Jurkat, Clone E6-1 (cell line): ENCODE measurements around the gene GLT1D1.
"Not testable (repeated sequence)": the region's sequence is repeated elsewhere in the genome, so short reads cannot be mapped to it uniquely, and the experiment has no call there.

Source experiments
- DNase-seq: peaks from one replicate; pipeline ENCODE4 v3.0.0-alpha.2; 2011; ENCODE audit warnings: low read depth, low spot score
- H3K4me3 ChIP-seq: 2 replicates; pipeline ENCODE4 v1.5.1; 2011; ENCODE audit warnings: mild to moderate bottlenecking, low read length, control low read depth, moderate library complexity

GLT1D1 gene

GRCh38 chr12:128819293-128820144 is 33.8 kb upstream of the GLT1D1 start:
- no peak overlapping the region for H3K4me3 ChIP-seq
- no peak for DNase-seq

GRCh38 chr12:128820253-128820652 is 33.0 kb upstream of the GLT1D1 start:
- DNase-seq: no peak
- no peak overlapping the region for H3K4me3 ChIP-seq

DNA sequence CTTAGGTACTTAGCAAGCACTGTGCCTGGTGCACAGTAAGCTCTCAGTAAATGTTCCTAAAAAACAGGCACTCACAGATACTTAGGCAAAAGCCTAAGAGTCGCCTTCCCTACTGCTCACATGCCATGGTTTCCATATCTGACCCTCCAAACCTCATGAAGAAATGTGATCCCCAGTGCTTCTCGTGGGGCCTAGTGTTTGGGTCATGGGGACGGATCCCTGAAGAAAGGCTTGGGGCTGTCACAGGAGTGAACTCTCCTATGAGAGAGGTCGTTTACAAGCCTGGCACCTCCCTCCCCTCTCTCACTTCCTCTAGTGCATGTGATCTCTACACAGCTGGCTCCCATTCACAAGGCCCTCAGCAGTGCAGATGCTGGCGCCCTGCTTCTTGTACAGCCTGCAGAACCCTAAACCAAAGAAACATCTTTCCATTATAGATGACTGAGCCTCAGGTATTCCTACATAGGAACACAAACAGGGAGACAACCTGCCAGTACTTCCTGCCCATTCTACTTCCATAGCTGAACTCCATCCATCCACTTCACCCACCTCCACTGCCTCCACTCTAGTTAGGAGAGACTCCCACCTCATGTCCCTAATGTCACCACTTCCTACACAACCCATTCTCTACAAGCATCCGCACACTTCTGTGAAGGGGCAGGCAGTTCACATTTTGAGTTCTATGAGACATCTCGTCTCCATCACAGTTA is 32.4 kb upstream of the GLT1D1 start:
- peak; percentile 78 for DNase-seq
- H3K4me3 ChIP-seq: no peak overlapping the region

DNA sequence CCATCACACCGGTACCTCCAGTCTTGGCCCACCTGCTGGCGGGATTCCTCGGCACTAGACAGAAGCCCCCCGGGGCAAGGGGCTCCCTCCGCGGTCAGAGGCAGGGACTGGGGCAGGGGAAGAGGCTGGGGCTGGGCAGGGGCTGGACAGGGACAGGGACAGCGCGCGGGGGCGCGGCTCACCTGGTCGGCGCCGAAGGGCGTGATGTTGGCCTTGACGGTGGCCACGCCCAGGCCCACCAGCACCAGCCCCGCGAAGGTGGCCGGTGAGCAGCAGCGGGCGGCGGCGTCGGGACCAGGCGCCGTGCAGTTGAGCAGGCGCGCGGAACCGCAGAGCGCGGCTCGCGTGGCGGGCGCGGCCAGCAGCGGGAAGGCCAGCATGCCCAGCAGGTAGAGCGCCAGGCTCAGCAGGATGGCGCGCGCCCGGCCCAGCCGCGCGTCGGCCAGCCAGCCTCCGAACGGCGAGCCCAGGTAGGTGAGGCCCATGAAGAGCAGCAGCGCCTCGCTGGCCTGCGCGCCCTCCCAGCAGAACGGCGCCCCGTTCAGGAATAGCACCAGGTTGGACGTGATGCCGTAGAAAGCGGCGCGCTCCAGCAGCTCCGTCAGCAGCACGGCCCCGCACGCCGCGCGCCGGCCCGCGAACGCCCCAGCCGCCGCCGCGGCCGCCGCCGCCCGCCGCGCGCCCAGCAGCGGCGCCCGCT is 29.9 kb upstream of the GLT1D1 start:
- DNase-seq: no peak
- H3K4me3 ChIP-seq: peak overlapping the region; percentile 89

GRCh38 chr12:128823916-128824839 is 29.1 kb upstream of the GLT1D1 start, which contains the start of gene SLC15A4:
Gene SLC15A4 (minus strand): TSS chr12:128823958. CDS start chr12:128823943, 15 bp downstream.
- H3K4me3 ChIP-seq: peak within 1 kb of the TSS; percentile 89

GRCh38 chr12:128825835-128826234 is 27.4 kb upstream of the GLT1D1 start:
- DNase-seq: no peak
- H3K4me3 ChIP-seq: no peak overlapping the region

More at GRCh38 chr12:128823916-128824839, 29.1 kb upstream of the GLT1D1 start, which contains the start of gene SLC15A4:
- peak; percentile 86 for DNase-seq

GRCh38 chr12:128827724-128828123 is 25.6 kb upstream of the GLT1D1 start:
- DNase-seq: no peak
- no peak overlapping the region for H3K4me3 ChIP-seq

GRCh38 chr12:128829861-128830504 is 23.3 kb upstream of the GLT1D1 start:
- H3K4me3 ChIP-seq: no peak overlapping the region
- no peak for DNase-seq

DNA sequence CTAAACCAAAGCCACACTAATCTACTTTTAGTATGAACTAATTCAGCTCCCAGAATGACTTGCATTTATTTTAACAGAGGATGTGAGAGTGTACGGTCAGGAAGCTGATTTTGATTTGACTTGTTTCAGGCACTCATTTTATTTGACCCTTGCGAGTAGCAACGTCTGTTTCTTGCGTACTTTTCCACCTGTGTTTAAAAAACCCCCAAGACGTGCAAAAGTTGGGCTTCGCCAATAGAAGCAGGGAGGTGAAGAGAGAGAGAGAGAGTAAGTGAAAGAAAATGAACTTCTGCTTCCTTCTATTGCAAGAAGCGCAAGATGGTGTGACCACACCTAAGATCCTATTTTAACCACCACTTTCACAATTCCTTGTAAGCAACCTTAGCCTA is 22.8 kb upstream of the GLT1D1 start:
- DNase-seq: no peak
- no peak overlapping the region for H3K4me3 ChIP-seq

GRCh38 chr12:128833418-128833817 is 19.9 kb upstream of the GLT1D1 start:
- H3K4me3 ChIP-seq: no peak overlapping the region
- no peak for DNase-seq

GRCh38 chr12:128839885-128840284 is 13.4 kb upstream of the GLT1D1 start:
- DNase-seq, H3K4me3 ChIP-seq: not testable (repeated sequence)

- H3K4me3 ChIP-seq: no peak overlapping the region
- peak; percentile 53 for DNase-seq
Observed at GRCh38 chr12:128840862-128841468, 12.3 kb upstream of the GLT1D1 start.

DNA sequence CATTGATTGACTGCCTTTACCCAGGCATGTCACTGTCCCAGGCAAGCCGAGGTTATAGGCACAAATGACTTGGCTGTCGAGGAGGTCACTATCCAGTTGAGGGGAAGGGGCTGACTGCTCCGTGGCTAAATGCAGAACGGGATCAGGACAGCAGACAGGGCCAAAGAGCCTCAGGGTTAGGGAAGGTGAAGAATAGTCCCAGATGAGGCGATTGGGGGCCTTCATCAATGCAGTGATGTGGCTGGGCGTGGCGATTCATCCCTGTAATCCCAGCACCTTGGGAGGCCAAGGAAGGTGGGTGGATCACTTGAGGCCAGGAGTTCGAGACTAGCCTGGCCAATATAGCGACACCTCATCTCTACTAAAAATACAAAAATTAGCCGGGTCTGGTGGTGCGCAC is 10.7 kb upstream of the GLT1D1 start:
- no peak for DNase-seq
- H3K4me3 ChIP-seq: no peak overlapping the region

DNA sequence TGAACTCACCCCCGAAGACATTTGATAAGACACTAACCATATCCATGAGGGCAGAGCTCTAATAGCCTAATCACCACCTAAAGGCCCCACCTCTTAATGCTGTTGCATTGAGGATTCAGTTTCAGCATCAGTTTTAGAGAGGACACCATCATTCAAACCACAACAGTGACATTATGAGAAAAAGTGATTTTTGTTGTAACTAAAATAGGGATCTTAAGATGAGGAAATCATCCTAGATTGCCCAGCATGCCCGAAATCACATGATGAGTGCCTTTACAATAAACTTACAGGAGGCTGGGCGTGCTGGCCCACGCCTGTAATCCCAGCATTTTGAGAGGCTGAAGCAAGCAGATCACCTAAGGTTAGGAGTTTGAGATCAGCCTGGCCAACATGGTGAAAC is 9.7 kb upstream of the GLT1D1 start:
- H3K4me3 ChIP-seq: no peak overlapping the region
- DNase-seq: no peak

GRCh38 chr12:128844031-128844635 is 9.1 kb upstream of the GLT1D1 start:
- DNase-seq: no peak
- H3K4me3 ChIP-seq: no peak overlapping the region

- not testable (repeated sequence) for H3K4me3 ChIP-seq, DNase-seq
Observed at GRCh38 chr12:128846671-128847070, 6.6 kb upstream of the GLT1D1 start.

DNA sequence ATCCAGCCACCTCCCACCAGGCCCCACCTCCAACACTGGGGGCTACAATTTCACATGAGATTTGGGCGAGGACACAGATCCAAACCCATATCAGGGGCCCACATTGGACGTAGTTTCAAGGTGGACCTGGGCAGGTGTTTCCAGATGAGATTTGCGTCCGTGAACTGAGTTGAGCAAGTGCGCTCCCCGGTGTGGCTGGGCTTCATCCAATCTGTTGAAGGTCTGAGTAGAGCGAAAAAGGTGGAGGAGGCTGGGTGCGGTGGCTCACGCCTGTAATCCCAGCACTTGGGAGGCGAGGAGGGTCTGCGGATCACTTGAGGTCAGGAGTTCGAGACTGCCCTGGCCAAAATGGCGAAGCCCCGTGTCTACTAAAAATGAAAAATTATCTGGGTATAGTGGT is 4.9 kb upstream of the GLT1D1 start:
- DNase-seq: no peak
- no peak overlapping the region for H3K4me3 ChIP-seq
